PC-3 (cell line): ENCODE measurements around the gene TCN2. TPM values are rescaled to one million over a fixed set of nuclear protein-coding genes. Genes with fewer than 3 reads are reported as not detected.
A peak's percentile ranks its signal among the peaks of the same experiment; 100 is the strongest.

Experiments used
- ATAC-seq: fragments of 200-7000 bp; cut with Tn5 transposase; 2 replicates; pipeline ENCODE4 v1.9.1; 2020; ENCODE audit warnings: mild to moderate bottlenecking, moderate library complexity
- BruUV-seq: library from RNA; stranded (reverse); fragments of 400-500 nt; replicated peaks from 2 replicates; lab custom pipeline; 2021; lab: Mats Ljungman, UMichigan
- CTCF ChIA-PET: fragments of 300-600 bp; sonication (Branson Sonifier 250); formaldehyde crosslinking; loops from one replicate; lab custom pipeline; 2022; ENCODE audit warnings: antibody characterized with exemption; lab: Charles Lee
- POLR2A ChIA-PET: fragments of 300-600 bp; sonication (Branson Sonifier 250); formaldehyde crosslinking; loops from one replicate; lab custom pipeline; 2022; ENCODE audit warnings: antibody characterized with exemption; ENCODE audit not compliant: unreplicated experiment; lab: Charles Lee
- DNase-seq: peaks from one replicate; pipeline ENCODE4 v3.0.0-alpha.2; 2015
- H2AFZ ChIP-seq: fragments of 300-600 bp; sonication (generic); 2 replicates; pipeline ENCODE4 v1.6.0; 2016; ENCODE audit warnings: antibody characterized with exemption, low read length
- H3F3A ChIP-seq: fragments of 300-600 bp; sonication (generic); one replicate; pipeline ENCODE4 v1.6.0; 2017; ENCODE audit warnings: antibody characterized with exemption, low read length, control low read depth, mild to moderate bottlenecking; ENCODE audit not compliant: unreplicated experiment
- H3K27ac ChIP-seq: fragments of 300-600 bp; sonication (generic); 2 replicates; pipeline ENCODE4 v1.5.1; 2016; ENCODE audit warnings: mild to moderate bottlenecking, low read length
- H3K27me3 ChIP-seq: fragments of 300-600 bp; sonication (generic); 2 replicates; pipeline ENCODE4 v1.6.1; 2016; ENCODE audit warnings: low read length, mixed read lengths
- H3K36me3 ChIP-seq: fragments of 300-600 bp; sonication (generic); 2 replicates; pipeline ENCODE4 v1.6.1; 2016; ENCODE audit warnings: low read depth, mixed run types, low read length, mixed read lengths
- H3K4me1 ChIP-seq: fragments of 300-600 bp; sonication (generic); 2 replicates; pipeline ENCODE4 v1.5.1; 2016; ENCODE audit warnings: low read length; ENCODE audit not compliant: insufficient read depth
- H3K4me2 ChIP-seq: fragments of 300-600 bp; sonication (generic); 2 replicates; pipeline ENCODE4 v1.6.0; 2016; ENCODE audit warnings: low read length
- H3K4me3 ChIP-seq: fragments of 300-600 bp; sonication (generic); 2 replicates; pipeline ENCODE4 v1.5.1; 2016; ENCODE audit warnings: mild to moderate bottlenecking, low read length, mixed read lengths
- H3K79me2 ChIP-seq: fragments of 300-600 bp; sonication (generic); 2 replicates; pipeline ENCODE4 v1.6.1; 2017; ENCODE audit warnings: low read length, mixed read lengths
- H3K9ac ChIP-seq: fragments of 300-600 bp; sonication (generic); 2 replicates; pipeline ENCODE4 v1.6.0; 2016; ENCODE audit warnings: mild to moderate bottlenecking, low read length
- H3K9me2 ChIP-seq: fragments of 300-600 bp; sonication (generic); replicated peaks from 2 replicates; pipeline ENCODE4 v1.6.1; 2016; ENCODE audit warnings: mixed run types, low read length, mixed read lengths
- H3K9me3 ChIP-seq: fragments of 300-600 bp; sonication (generic); 2 replicates; pipeline ENCODE4 v1.6.1; 2016; ENCODE audit warnings: low read length, mixed read lengths
- H4K20me1 ChIP-seq: fragments of 300-600 bp; sonication (generic); 2 replicates; pipeline ENCODE4 v1.6.1; 2016; ENCODE audit warnings: low read length, mixed read lengths
- CTCF ChIP-seq: fragments of 300-600 bp; sonication (generic); conservative IDR thresholded peaks from 2 replicates; pipeline ENCODE4 v1.5.1; 2017; ENCODE audit warnings: antibody characterized with exemption, low read depth, mild to moderate bottlenecking, low read length
- EZH2 ChIP-seq: fragments of 300-600 bp; sonication (generic); IDR thresholded peaks from one replicate; pipeline ENCODE4 v1.6.1; 2017; ENCODE audit warnings: antibody characterized with exemption, mild to moderate bottlenecking, low read length; ENCODE audit not compliant: unreplicated experiment
- EZH2phosphoT487 ChIP-seq: fragments of 300-600 bp; sonication (generic); IDR thresholded peaks from 2 replicates; pipeline ENCODE4 v1.6.1; 2018; ENCODE audit warnings: mild to moderate bottlenecking, antibody characterized with exemption, low read length, borderline replicate concordance
- intact Hi-C: fragments of 100-400 bp; cut with micrococcal nuclease; formaldehyde crosslinking; loops from 2 replicates; pipeline ENCODE4 v1.9.0; 2023
- total RNA-seq: library from RNA; depleted of rRNA; stranded (reverse); fragments of >200 nt; gene quantifications from 2 replicates; pipeline ENCODE4 v1.2.3, GENCODE V29; 2014

TCN2 gene
- total RNA-seq, 1 experiment from 2014 or later = 1.7 TPM

- TF ChIP-seq EZH2phosphoT487 (no peak), EZH2 (no peak), CTCF (no peak)
- Histone ChIP-seq H3K79me2 (no peaks in the 10 kb centered on the region), H3K4me3 (no peak overlapping the region), H3K27me3 (no peaks in the 10 kb centered on the region), H3K4me1 (peaks cover 13% of the 10 kb centered on the region; the same call in 1 of the 2 replicates), H3K9me2 (no peaks in the 10 kb centered on the region), H3K9ac (no peak overlapping the region), H2AFZ (no peak overlapping the region), H3K9me3 (no peaks in the 10 kb centered on the region), H3F3A (no peaks in the 10 kb centered on the region), H3K4me2 (no peak overlapping the region), H3K27ac (no peak overlapping the region), H3K36me3 (no peaks in the 10 kb centered on the region), H4K20me1 (no peaks in the 10 kb centered on the region)
- DNase-seq (no peak), ATAC-seq (no peak)
- BruUV-seq = no TSS peak
- ChIA-PET CTCF (no interaction called here), POLR2A (no interaction called here)
- intact Hi-C loops = loop anchor here (10.0 kb wide), 1 partner anchor 90 kb away; no protein-coding TSS in a partner anchor
Observed at GRCh38 chr22:30665266-30665665, 58.3 kb downstream of the TCN2 start.

GRCh38 chr22:30665786-30666185, 58.8 kb downstream of the TCN2 start:
- TF ChIP-seq CTCF (no peak), EZH2phosphoT487 (no peak), EZH2 (no peak)
- ATAC-seq = no peak

GRCh38 chr22:30667107-30667493, 60.1 kb downstream of the TCN2 start:
- Histone ChIP-seq H3K79me2 (no peaks in the 10 kb centered on the region), H3K27me3 (no peaks in the 10 kb centered on the region), H3K4me1 (peaks cover 13% of the 10 kb centered on the region; the same call in 1 of the 2 replicates), H4K20me1 (no peaks in the 10 kb centered on the region), H3K4me2 (peak overlapping the region; percentile 98), H3K27ac (no peak overlapping the region), H3K36me3 (no peaks in the 10 kb centered on the region), H3K9me3 (no peaks in the 10 kb centered on the region), H3K9me2 (no peaks in the 10 kb centered on the region), H2AFZ (peak overlapping the region; percentile 98), H3K9ac (peak overlapping the region; percentile 76), H3K4me3 (peak overlapping the region; percentile 82), H3F3A (no peaks in the 10 kb centered on the region)
- POLR2A ChIA-PET = interaction anchor here (0.6 kb wide), 1 partner anchor 299 kb away, joined by 8 read pairs; no protein-coding TSS in a partner anchor
- TF ChIP-seq CTCF = no peak
- no peak for TF ChIP-seq EZH2phosphoT487
- TF ChIP-seq EZH2 = no peak
- CTCF ChIA-PET = no interaction called here
- ATAC-seq (peak; percentile 4), DNase-seq (no peak)
- intact Hi-C loops = loop anchor here (10.0 kb wide), 1 partner anchor 88 kb away; no protein-coding TSS in a partner anchor
- BruUV-seq = TSS peak; percentile 55

More at GRCh38 chr22:30665786-30666185, 58.8 kb downstream of the TCN2 start:
- Histone ChIP-seq H3K9ac (no peak overlapping the region), H3K4me1 (peaks cover 13% of the 10 kb centered on the region; the same call in 1 of the 2 replicates), H3K9me3 (no peaks in the 10 kb centered on the region), H3K4me3 (no peak overlapping the region), H4K20me1 (no peaks in the 10 kb centered on the region), H3F3A (no peaks in the 10 kb centered on the region), H3K27ac (no peak overlapping the region), H3K36me3 (no peaks in the 10 kb centered on the region), H3K4me2 (no peak overlapping the region), H3K79me2 (no peaks in the 10 kb centered on the region), H3K27me3 (no peaks in the 10 kb centered on the region), H3K9me2 (no peaks in the 10 kb centered on the region), H2AFZ (no peak overlapping the region)
- DNase-seq = no peak
- POLR2A ChIA-PET = no interaction called here
- no TSS peak for BruUV-seq
- CTCF ChIA-PET = no interaction called here
- intact Hi-C loops = loop anchor here (10.0 kb wide), 1 partner anchor 89 kb away; no protein-coding TSS in a partner anchor
